Activated CD8-positive, alpha-beta memory T cell treated with anti-CD3 and anti-CD28 coated beads, Interleukin-2, amount 10 ng/mL, durations not matched to agents 7 days and 5 days (primary cell): ENCODE data around the gene CERT1. TPM values are rescaled to one million over a fixed set of nuclear protein-coding genes. Genes with fewer than 3 reads are reported as not detected.

ENCODE experiments used
- ATAC-seq: fragments of 150-1000 bp; cut with Tn5 transposase; one replicate; pipeline ENCODE4 v1.10.0; 2021; ENCODE audit warnings: moderate library complexity
- CTCF ChIA-PET: fragments of 350-600 bp; sonication (Branson Sonifier 250); formaldehyde crosslinking; loops from one replicate; lab custom pipeline; 2021; ENCODE audit warnings: antibody characterized with exemption; lab: Charles Lee
- DNase-seq: peaks from one replicate; pipeline ENCODE4 v3.0.0-alpha.2; 2020
- H3K27ac Mint-ChIP-seq: one replicate; pipeline ENCODE4 v1.8.0; 2021; ENCODE audit warnings: mild to moderate bottlenecking, mixed read lengths
- H3K27me3 Mint-ChIP-seq: one replicate; pipeline ENCODE4 v1.8.0; 2021; ENCODE audit warnings: mixed read lengths
- H3K36me3 Mint-ChIP-seq: one replicate; pipeline ENCODE4 v1.8.0; 2021; ENCODE audit warnings: mild to moderate bottlenecking, mixed read lengths
- H3K4me1 Mint-ChIP-seq: one replicate; pipeline ENCODE4 v1.8.0; 2021; ENCODE audit warnings: mixed read lengths
- H3K4me3 Mint-ChIP-seq: one replicate; pipeline ENCODE4 v1.8.0; 2021; ENCODE audit warnings: mild to moderate bottlenecking, moderate library complexity, mixed read lengths
- H3K9me3 Mint-ChIP-seq: one replicate; pipeline ENCODE4 v1.8.0; 2022; ENCODE audit warnings: low read depth, mixed read lengths
- total RNA-seq, 2 experiments: library from RNA; stranded (reverse); gene quantifications; one replicate each; pipeline ENCODE4 v1.2.3, GENCODE V29; 2021

CERT1 gene
- total RNA-seq, 2 experiments from 2014 or later = 27.4 to 28.4 TPM

DNA sequence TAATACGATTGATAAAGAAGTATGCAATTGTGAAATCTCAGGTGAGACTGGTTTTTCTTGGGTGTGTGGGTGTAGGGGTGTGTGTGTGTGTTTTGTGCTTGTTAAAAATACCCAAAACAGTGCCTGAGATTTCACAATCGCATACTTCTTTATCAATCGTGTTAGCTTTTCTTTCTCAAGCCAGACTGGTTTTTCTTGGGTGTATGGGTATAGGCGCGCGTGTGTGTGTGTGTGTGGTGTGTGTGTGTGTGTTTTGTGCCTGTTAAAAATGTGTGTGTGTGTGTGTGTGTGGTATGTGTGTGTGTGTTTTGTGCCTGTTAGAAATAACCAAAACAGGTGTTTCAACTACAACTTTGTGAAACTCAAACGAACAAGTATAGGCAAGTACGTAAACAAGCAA, 53.7 kb downstream of the CERT1 start:
- H3K27me3 Mint-ChIP-seq = no peaks in the 10 kb centered on the region
- DNase-seq (no peak), ATAC-seq (no peak)
- peaks cover 7% of the 10 kb centered on the region for H3K4me1 Mint-ChIP-seq
- H3K36me3 Mint-ChIP-seq = peaks cover 46% of the 10 kb centered on the region
- H3K27ac Mint-ChIP-seq = no peak overlapping the region
- H3K4me3 Mint-ChIP-seq = no peak overlapping the region
- CTCF ChIA-PET = no interaction called here
- H3K9me3 Mint-ChIP-seq = peaks cover 3% of the 10 kb centered on the region

DNA sequence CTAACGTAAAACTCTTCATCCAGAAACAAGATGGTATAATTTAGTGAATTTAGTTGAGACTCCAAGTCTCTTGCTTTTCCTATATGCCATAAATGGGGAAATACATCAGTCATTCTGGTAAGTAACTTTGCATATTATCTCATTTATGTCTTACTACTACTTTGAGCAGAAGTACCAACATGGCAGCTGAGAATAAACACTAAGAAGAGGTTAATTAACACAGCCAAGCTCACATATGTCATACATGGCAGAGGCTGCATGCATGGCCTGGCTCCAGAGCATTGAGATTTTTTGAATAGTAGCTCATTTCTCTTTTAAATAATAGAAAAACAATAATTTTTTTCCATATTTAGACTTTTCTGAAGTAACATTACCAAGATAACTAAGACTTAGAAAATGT, 54.3 kb downstream of the CERT1 start:
- no peaks in the 10 kb centered on the region for H3K27me3 Mint-ChIP-seq
- H3K27ac Mint-ChIP-seq = no peak overlapping the region
- ATAC-seq (no peak), DNase-seq (no peak)
- H3K4me3 Mint-ChIP-seq = no peak overlapping the region
- H3K4me1 Mint-ChIP-seq = peaks cover 7% of the 10 kb centered on the region
- CTCF ChIA-PET = no interaction called here
- H3K9me3 Mint-ChIP-seq = peaks cover 3% of the 10 kb centered on the region
- peaks cover 43% of the 10 kb centered on the region for H3K36me3 Mint-ChIP-seq

DNA sequence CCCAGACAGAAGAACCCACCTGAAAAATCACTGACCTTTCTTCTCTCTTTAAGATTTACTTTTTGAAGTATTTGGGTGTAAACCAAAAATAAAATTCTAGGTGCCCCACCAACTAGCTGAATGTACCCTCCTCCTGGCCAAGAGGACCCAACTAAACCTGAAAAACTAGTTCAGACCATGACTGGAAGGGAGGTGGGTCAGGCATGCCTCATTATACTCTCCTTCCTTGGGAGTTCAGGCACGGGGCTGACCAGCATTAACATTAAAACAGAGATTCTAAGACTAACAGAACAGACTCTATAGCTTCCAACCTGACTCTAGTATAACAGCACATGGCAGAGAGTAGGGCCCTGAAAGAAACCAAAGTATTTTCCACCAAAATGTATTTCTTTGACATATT, 61.4 kb downstream of the CERT1 start:
- CTCF ChIA-PET = no interaction called here
- ATAC-seq (no peak), DNase-seq (no peak)
- H3K27me3 Mint-ChIP-seq = no peaks in the 10 kb centered on the region
- no peak overlapping the region for H3K27ac Mint-ChIP-seq
- no peaks in the 10 kb centered on the region for H3K4me1 Mint-ChIP-seq
- H3K36me3 Mint-ChIP-seq = peaks cover 51% of the 10 kb centered on the region
- peaks cover 11% of the 10 kb centered on the region for H3K9me3 Mint-ChIP-seq
- no peak overlapping the region for H3K4me3 Mint-ChIP-seq

DNA sequence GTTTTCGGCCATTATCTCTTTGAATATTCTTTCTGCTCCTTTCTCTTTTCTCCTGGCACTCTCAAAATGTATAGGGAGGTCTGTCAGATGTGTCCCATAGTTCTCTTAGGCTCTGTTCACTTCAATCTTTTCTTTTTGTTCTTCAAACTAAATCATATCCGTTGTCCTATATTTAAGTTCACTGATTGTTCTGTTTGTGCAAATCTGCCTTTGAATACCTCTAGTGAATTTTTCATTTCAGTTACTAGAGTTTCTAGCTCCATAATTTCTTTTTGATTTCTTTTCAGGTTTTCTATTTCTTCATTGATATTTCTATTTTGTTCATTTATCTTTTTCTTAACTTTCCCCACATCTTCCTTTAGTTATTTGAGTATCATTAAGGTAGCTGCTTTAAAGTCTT, 65.4 kb downstream of the CERT1 start:
- H3K36me3 Mint-ChIP-seq = peaks cover 42% of the 10 kb centered on the region
- no peak overlapping the region for H3K4me3 Mint-ChIP-seq
- no peaks in the 10 kb centered on the region for H3K27me3 Mint-ChIP-seq
- no peak for DNase-seq
- H3K4me1 Mint-ChIP-seq = no peaks in the 10 kb centered on the region
- no peak overlapping the region for H3K27ac Mint-ChIP-seq
- ATAC-seq = no peak
- peaks cover 12% of the 10 kb centered on the region for H3K9me3 Mint-ChIP-seq
- CTCF ChIA-PET = no interaction called here

DNA sequence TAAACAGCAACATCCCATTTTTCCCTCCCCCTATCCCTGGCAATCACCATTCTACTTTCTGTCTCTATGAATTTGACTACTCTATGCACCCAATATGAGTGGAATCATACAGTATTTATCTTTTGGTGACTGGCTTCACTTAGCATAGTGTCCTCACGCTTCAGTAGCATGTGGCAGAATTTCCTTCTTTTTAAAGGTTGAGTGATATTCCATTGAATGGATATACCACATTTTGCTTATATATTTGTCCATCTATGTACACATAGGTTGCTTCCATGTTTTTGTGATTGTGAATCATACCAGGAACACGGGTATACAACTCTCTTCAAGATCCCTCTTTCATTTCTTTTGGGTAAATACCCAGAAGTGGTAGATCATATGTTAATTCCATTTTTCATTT, 69.9 kb downstream of the CERT1 start:
- ATAC-seq (no peak), DNase-seq (no peak)
- CTCF ChIA-PET = no interaction called here
- Mint-ChIP-seq H3K36me3 (peaks cover 24% of the 10 kb centered on the region), H3K27me3 (no peaks in the 10 kb centered on the region), H3K9me3 (peaks cover 10% of the 10 kb centered on the region), H3K4me3 (no peak overlapping the region), H3K27ac (peak overlapping the region; percentile 40), H3K4me1 (no peaks in the 10 kb centered on the region)

DNA sequence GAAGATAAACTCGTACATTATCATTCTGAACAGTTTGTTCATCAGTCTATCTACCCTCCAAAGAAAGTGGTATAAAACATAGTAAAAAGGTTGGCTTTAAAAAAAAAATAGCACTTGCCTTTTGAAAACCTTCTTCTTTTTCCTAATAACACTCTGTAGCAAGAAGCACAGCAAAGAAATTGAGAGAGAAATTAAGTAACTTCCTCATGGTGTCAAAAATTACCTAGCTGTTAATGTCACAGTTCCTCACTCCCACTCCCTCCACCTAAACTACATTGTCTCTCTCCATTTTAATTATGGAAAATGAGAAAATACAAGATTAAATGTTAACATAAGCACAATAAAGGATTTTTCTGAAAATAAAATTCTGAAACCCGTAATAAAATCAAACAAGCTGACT, 72.2 kb downstream of the CERT1 start:
- no peaks in the 10 kb centered on the region for H3K4me1 Mint-ChIP-seq
- DNase-seq = no peak
- H3K9me3 Mint-ChIP-seq = peaks cover 5% of the 10 kb centered on the region
- H3K36me3 Mint-ChIP-seq = peaks cover 21% of the 10 kb centered on the region
- no peak overlapping the region for H3K4me3 Mint-ChIP-seq
- no peak overlapping the region for H3K27ac Mint-ChIP-seq
- CTCF ChIA-PET = no interaction called here
- no peak for ATAC-seq
- H3K27me3 Mint-ChIP-seq = no peaks in the 10 kb centered on the region

DNA sequence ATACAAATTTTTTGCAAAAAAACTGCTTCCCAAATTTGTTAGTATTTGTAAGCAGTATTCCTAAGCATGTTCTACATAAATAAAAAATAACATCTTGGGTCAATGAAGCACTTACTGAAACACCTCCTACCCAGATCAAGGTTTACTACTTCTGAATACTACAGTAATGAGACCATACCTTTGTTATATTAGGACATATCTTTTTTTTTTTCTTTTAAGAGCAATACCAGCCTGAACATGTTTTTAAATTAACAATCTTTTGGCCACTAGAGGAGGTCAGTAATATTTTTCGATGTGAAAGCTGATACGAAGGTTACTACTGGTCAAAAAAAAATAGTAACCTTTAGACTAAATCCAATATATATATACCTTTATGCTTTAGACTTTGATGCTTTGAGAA, 72.7 kb downstream of the CERT1 start:
- no peak for ATAC-seq
- H3K4me3 Mint-ChIP-seq = no peak overlapping the region
- no peaks in the 10 kb centered on the region for H3K4me1 Mint-ChIP-seq
- peaks cover 3% of the 10 kb centered on the region for H3K9me3 Mint-ChIP-seq
- no peak for DNase-seq
- H3K36me3 Mint-ChIP-seq = peaks cover 21% of the 10 kb centered on the region
- H3K27me3 Mint-ChIP-seq = no peaks in the 10 kb centered on the region
- no peak overlapping the region for H3K27ac Mint-ChIP-seq
- CTCF ChIA-PET = no interaction called here

DNA sequence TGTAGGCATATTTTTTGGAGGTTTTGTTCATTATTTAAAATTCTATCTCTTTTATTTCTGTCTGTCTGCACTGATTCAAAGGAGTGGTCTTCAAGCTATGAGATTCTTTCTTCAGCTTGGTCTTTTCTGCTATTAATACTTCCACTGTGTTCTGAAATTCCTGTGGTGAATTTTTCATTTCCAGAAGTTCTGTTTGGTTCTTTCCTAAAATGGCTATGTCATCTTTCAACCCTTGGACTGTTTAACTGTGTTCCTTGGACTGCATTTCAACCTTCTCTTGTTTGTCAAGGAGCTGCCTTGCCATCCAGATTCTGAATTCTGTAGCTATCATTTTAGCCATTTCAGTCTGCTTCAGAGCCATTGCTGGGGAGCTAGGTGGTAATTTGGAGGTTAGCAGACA, 76.3 kb downstream of the CERT1 start:
- no peaks in the 10 kb centered on the region for H3K9me3 Mint-ChIP-seq
- no peak overlapping the region for H3K4me3 Mint-ChIP-seq
- ATAC-seq = no peak

DNA sequence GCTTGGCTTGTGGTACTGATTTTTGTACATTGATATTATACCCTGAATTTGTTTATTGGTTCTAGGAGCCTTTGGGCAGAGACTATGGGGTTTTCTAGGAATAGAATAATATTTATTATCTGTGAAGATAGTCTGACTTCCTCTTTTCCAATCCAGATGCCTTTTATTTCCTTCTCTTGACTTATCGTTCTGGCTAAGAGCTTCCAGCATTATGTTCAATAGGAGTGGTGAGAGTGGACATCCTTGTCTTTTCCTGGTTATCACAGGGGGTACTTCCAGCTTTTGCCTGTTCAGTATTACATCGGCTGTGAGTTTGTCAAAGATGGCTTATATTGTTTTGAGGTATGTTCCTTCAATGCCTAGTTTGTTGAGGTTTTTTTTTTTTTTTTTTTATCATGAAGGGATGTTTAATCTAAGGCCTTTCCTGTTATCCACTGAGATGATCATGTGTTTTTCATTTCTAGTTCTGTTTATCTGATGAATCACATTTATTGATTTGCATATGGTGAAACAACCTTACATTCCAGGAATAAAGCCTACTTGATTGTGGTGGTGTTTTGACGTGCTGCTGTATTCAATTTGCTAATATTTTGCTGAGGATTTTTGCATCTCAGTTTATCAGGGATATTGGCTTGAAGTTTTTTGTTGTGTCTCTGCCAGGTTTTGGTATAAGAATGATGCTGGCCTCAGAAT, 77.5 kb downstream of the CERT1 start:
- ATAC-seq (no peak), DNase-seq (no peak)
- H3K27ac Mint-ChIP-seq = no peak overlapping the region
- H3K4me3 Mint-ChIP-seq = no peak overlapping the region
- CTCF ChIA-PET = no interaction called here
- peaks cover 13% of the 10 kb centered on the region for H3K36me3 Mint-ChIP-seq
- no peaks in the 10 kb centered on the region for H3K9me3 Mint-ChIP-seq
- H3K4me1 Mint-ChIP-seq = no peaks in the 10 kb centered on the region
- no peaks in the 10 kb centered on the region for H3K27me3 Mint-ChIP-seq

More for the DNA sequence above, 76.3 kb downstream of the CERT1 start:
- CTCF ChIA-PET = no interaction called here
- Mint-ChIP-seq H3K27me3 (no peaks in the 10 kb centered on the region), H3K36me3 (peaks cover 13% of the 10 kb centered on the region), H3K27ac (no peak overlapping the region), H3K4me1 (no peaks in the 10 kb centered on the region)
- no peak for DNase-seq

DNA sequence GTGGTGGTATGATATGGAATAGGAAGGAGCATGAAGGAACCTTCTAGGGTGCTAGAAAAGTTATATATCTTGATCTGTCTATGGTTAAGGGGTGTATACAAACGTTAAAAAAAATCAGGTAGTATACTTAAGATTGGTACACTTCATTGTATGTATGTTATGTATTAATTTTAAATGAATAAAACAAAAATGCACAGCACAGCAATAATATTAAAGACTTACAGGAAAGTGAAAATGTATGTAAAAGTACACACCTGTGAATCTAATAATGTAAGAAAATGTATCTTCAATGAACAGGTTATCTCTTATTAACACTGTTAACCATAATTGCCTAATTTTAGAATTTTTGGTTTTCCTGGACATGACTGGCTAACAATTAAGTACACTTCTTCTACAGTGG, 97.2 kb downstream of the CERT1 start:
- no peak for DNase-seq
- CTCF ChIA-PET = no interaction called here
- H3K27me3 Mint-ChIP-seq = no peaks in the 10 kb centered on the region
- H3K27ac Mint-ChIP-seq = no peak overlapping the region
- H3K4me1 Mint-ChIP-seq = no peaks in the 10 kb centered on the region
- H3K36me3 Mint-ChIP-seq = peaks cover 32% of the 10 kb centered on the region
- H3K4me3 Mint-ChIP-seq = no peak overlapping the region
- no peaks in the 10 kb centered on the region for H3K9me3 Mint-ChIP-seq
- ATAC-seq = no peak

DNA sequence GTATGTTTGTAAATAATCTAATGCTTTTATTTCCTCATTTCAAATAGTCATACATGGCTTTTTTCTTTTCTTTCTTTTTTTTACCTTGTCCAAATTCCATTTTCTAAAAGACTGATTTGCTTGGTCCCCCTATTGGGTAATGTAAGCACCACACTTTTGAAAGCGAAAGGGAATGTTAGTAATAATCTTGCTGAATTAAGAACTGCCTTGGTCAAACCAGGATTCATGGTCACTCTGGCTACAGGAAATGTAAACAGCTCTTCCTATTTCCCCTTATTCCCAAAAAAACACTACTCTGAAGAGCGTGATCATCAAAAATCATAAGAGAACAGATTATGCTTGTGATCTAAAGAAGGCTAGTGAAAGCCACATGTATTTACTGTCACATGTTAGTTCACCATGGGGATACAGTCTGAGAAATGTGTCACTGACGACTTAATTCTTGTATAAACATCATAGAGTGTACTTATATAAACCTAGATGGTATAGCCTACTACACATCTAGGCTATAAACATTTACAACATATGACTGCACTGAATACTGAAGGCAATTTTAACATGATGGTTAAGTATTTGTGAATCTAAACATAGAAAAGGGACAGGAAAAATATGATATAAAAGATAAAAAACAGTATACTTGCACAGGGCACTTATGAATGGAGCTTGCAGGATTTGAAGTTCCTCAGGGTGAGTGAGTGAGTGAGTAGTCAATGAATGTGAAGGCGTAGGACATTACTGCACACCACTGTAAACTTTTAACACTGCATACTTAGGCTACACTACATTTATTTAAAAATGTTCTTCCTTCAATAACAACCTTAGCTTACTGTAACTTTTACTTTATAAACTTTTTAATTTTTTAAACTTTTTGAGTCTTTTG, 99.1 kb downstream of the CERT1 start:
- no peak for ATAC-seq
- no peaks in the 10 kb centered on the region for H3K4me1 Mint-ChIP-seq
- CTCF ChIA-PET = no interaction called here
- DNase-seq = no peak
- no peaks in the 10 kb centered on the region for H3K27me3 Mint-ChIP-seq
- H3K27ac Mint-ChIP-seq = no peak overlapping the region
- peaks cover 26% of the 10 kb centered on the region for H3K36me3 Mint-ChIP-seq
- H3K4me3 Mint-ChIP-seq = no peak overlapping the region
- no peaks in the 10 kb centered on the region for H3K9me3 Mint-ChIP-seq

DNA sequence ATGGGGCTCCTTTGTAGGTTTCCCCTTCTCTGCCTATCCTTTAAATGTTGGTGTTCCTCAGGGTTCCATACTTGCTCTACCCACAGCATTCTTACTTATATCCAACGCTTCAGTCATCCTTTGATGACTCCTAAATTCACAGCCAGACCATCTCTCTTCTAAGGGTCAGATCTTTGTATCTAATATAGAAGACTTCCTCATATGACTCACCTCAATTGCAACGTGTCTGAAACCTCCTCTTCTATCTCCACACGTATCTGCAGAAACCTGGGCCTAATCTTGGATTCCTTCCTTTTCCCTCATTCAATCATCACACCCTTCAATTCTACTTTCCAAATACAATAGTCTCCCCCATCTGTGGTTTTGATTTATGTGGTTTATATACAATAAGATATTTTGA, 106.1 kb downstream of the CERT1 start:
- Mint-ChIP-seq H3K27me3 (no peaks in the 10 kb centered on the region), H3K9me3 (no peaks in the 10 kb centered on the region), H3K36me3 (peaks cover 18% of the 10 kb centered on the region), H3K4me1 (peaks cover 3% of the 10 kb centered on the region), H3K4me3 (no peak overlapping the region), H3K27ac (no peak overlapping the region)
- no peak for ATAC-seq
- no peak for DNase-seq
- CTCF ChIA-PET = no interaction called here

DNA sequence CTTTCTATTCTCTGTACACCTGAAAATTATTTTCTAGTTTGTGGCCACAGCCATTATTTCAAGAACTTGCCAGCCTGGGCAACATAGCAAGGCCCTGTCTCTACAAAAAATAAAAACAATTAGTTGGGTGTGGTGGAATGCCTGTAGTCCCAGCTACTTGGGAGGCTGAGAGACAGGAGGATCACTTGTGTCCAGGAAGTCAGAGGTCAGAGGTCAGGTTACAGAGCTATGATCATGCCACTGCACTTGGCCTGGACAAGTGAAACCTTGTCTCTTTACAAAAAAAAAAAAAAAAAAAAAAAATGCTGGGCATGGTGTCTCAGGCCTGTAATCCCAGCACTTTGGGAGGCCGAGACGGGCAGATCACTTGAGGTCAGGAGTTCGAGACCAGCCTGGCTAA, 116.2 kb downstream of the CERT1 start:
- no peaks in the 10 kb centered on the region for H3K27me3 Mint-ChIP-seq
- peaks cover 8% of the 10 kb centered on the region for H3K36me3 Mint-ChIP-seq
- no peak overlapping the region for H3K27ac Mint-ChIP-seq
- no peaks in the 10 kb centered on the region for H3K4me1 Mint-ChIP-seq
- H3K9me3 Mint-ChIP-seq = no peaks in the 10 kb centered on the region
- no peak overlapping the region for H3K4me3 Mint-ChIP-seq
- CTCF ChIA-PET = interaction anchor here (0.7 kb wide), 1 partner anchor 634 kb away, joined by 3 read pairs; no protein-coding TSS in a partner anchor
- DNase-seq (no peak), ATAC-seq (no peak)

DNA sequence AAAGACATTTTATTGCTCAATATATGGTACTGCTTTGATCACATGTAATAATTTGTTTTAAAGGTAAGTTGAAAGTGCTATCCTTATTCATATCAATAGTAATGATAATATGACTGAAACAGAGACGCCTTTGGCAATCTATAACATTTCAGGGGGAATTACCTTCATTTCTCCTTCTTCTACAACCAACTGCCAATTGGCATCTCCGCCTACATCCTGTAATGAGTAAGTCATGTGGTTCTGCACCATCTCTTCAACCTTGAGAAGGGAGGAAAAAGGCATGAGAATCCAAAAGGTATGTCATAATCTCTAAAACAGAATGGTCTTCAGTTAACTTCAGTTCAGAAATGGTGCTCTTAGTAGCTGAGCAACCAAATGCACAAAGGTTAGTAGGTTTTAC, 122.0 kb downstream of the CERT1 start:
- ATAC-seq = peak; percentile 30
- no peak overlapping the region for H3K27ac Mint-ChIP-seq

More for the DNA sequence above, 122.0 kb downstream of the CERT1 start:
- no peak overlapping the region for H3K4me3 Mint-ChIP-seq
- H3K9me3 Mint-ChIP-seq = no peaks in the 10 kb centered on the region
- CTCF ChIA-PET = no interaction called here
- no peak for DNase-seq
- H3K4me1 Mint-ChIP-seq = peaks cover 8% of the 10 kb centered on the region
- H3K27me3 Mint-ChIP-seq = no peaks in the 10 kb centered on the region
- peaks cover 24% of the 10 kb centered on the region for H3K36me3 Mint-ChIP-seq
